Parathyroid adenoma (tissue), 2 donors: ENCODE results near the gene SAMD4A.

Experiments
- H2AFZ ChIP-seq: fragments of 300-600 bp; sonication (generic); one replicate; pipeline ENCODE4 v1.7.0; 2017; ENCODE audit warnings: antibody characterized with exemption, mild to moderate bottlenecking
- H3K27ac ChIP-seq: fragments of 300-600 bp; sonication (generic); one replicate; pipeline ENCODE4 v1.7.0; 2017
- H3K27me3 ChIP-seq: fragments of 300-600 bp; sonication (generic); one replicate; pipeline ENCODE4 v1.7.0; 2017; ENCODE audit warnings: low read length; ENCODE audit not compliant: control insufficient read depth, insufficient read depth
- H3K36me3 ChIP-seq: fragments of 300-600 bp; sonication (generic); one replicate; pipeline ENCODE4 v1.7.0; 2017; ENCODE audit warnings: low read length; ENCODE audit not compliant: control insufficient read depth, insufficient read depth
- H3K4me1 ChIP-seq: fragments of 300-600 bp; sonication (generic); one replicate; pipeline ENCODE4 v1.7.0; 2017; ENCODE audit warnings: control low read depth
- H3K4me2 ChIP-seq: fragments of 300-600 bp; sonication (generic); one replicate; pipeline ENCODE4 v1.7.0; 2017; ENCODE audit warnings: low read length
- H3K4me3 ChIP-seq: fragments of 300-600 bp; sonication (generic); one replicate; pipeline ENCODE4 v1.7.0; 2017; ENCODE audit warnings: low read depth, low read length
- H3K79me2 ChIP-seq: fragments of 300-600 bp; sonication (generic); one replicate; pipeline ENCODE4 v1.7.0; 2017; ENCODE audit warnings: control low read depth
- H3K9ac ChIP-seq: fragments of 300-600 bp; sonication (generic); one replicate; pipeline ENCODE4 v1.7.0; 2017; ENCODE audit warnings: mild to moderate bottlenecking
- H3K9me3 ChIP-seq: fragments of 300-600 bp; sonication (generic); one replicate; pipeline ENCODE4 v1.7.0; 2017; ENCODE audit warnings: low read length; ENCODE audit not compliant: control insufficient read depth
- CTCF ChIP-seq: fragments of 300-600 bp; sonication (generic); IDR thresholded peaks from one replicate; pipeline ENCODE4 v1.7.0; 2017; ENCODE audit warnings: antibody characterized with exemption, mild to moderate bottlenecking
- donor health status: primary hyperparathyroidism.

Gene SAMD4A

GRCh38 chr14:54669721-54670561, 103.0 kb downstream of the SAMD4A start:
- Histone ChIP-seq H3K36me3 (no peaks in the 10 kb centered on the region), H3K4me2 (no peak overlapping the region), H3K79me2 (peaks cover 8% of the 10 kb centered on the region), H3K27me3 (no peaks in the 10 kb centered on the region), H3K9me3 (no peaks in the 10 kb centered on the region), H3K27ac (no peak overlapping the region), H3K4me1 (no peaks in the 10 kb centered on the region), H3K4me3 (no peak overlapping the region), H2AFZ (no peak overlapping the region), H3K9ac (no peak overlapping the region)
- TF ChIP-seq CTCF: no peak

- no peak overlapping the region for H3K27ac ChIP-seq
- H3K9ac ChIP-seq: no peak overlapping the region
- H3K36me3 ChIP-seq: no peaks in the 10 kb centered on the region
- no peak overlapping the region for H2AFZ ChIP-seq
- peaks cover 8% of the 10 kb centered on the region for H3K79me2 ChIP-seq
- no peaks in the 10 kb centered on the region for H3K9me3 ChIP-seq
- no peak for TF ChIP-seq CTCF
- no peak overlapping the region for H3K4me3 ChIP-seq
- no peaks in the 10 kb centered on the region for H3K4me1 ChIP-seq
- no peak overlapping the region for H3K4me2 ChIP-seq
- no peaks in the 10 kb centered on the region for H3K27me3 ChIP-seq
Observed at GRCh38 chr14:54671537-54671936, 104.6 kb downstream of the SAMD4A start.

GRCh38 chr14:54672181-54672580, 105.3 kb downstream of the SAMD4A start:
- no peak overlapping the region for H2AFZ ChIP-seq
- H3K4me3 ChIP-seq: no peak overlapping the region
- no peaks in the 10 kb centered on the region for H3K4me1 ChIP-seq
- H3K9me3 ChIP-seq: no peaks in the 10 kb centered on the region
- H3K36me3 ChIP-seq: no peaks in the 10 kb centered on the region
- TF ChIP-seq CTCF: no peak
- no peak overlapping the region for H3K9ac ChIP-seq
- H3K79me2 ChIP-seq: peaks cover 8% of the 10 kb centered on the region
- no peak overlapping the region for H3K27ac ChIP-seq
- no peaks in the 10 kb centered on the region for H3K27me3 ChIP-seq
- H3K4me2 ChIP-seq: no peak overlapping the region

- no peak overlapping the region for H3K9ac ChIP-seq
Observed at GRCh38 chr14:54672688-54673087, 105.8 kb downstream of the SAMD4A start.

More at GRCh38 chr14:54672688-54673087, 105.8 kb downstream of the SAMD4A start:
- Histone ChIP-seq H3K9me3 (no peaks in the 10 kb centered on the region), H3K36me3 (no peaks in the 10 kb centered on the region), H3K4me1 (no peaks in the 10 kb centered on the region), H2AFZ (no peak overlapping the region), H3K27ac (no peak overlapping the region), H3K27me3 (no peaks in the 10 kb centered on the region), H3K79me2 (peaks cover 8% of the 10 kb centered on the region), H3K4me2 (no peak overlapping the region), H3K4me3 (no peak overlapping the region)
- TF ChIP-seq CTCF: no peak
